Tibial nerve (tissue), 4 donors: ENCODE results near the gene PPP1R14B. TPM values are rescaled to one million over a fixed set of nuclear protein-coding genes. Genes with fewer than 3 reads are reported as not detected.

Source experiments
- DNase-seq, 2 donors: peaks; one replicate each; pipeline ENCODE4 v3.0.0-alpha.2; 2019; ENCODE audit warnings: low spot score in 2 of 2
- H3K27ac ChIP-seq, 4 donors: fragments of 200-600 bp; sonication (generic) in 3 of 4; one replicate each; pipeline ENCODE4 v1.5.1; 2017 to 2019; ENCODE audit warnings: mild to moderate bottlenecking in 1 of 4
- H3K27me3 ChIP-seq, 2 donors: fragments of 200-600 bp; sonication (generic) in 1 of 2; one replicate each; pipeline versions ENCODE4 v1.5.1 to v1.6.0; 2017 to 2019
- H3K36me3 ChIP-seq, 3 donors: fragments of 200-600 bp; sonication (generic); one replicate each; pipeline ENCODE4 v1.5.1; 2018 to 2019
- H3K4me1 ChIP-seq, 4 donors: fragments of 200-600 bp; sonication (generic) in 3 of 4; one replicate each; pipeline ENCODE4 v1.5.1; 2017 to 2019
- H3K4me3 ChIP-seq, 4 donors: fragments of 200-600 bp; sonication (generic) in 3 of 4; one replicate each; pipeline ENCODE4 v1.5.1; 2017 to 2019; ENCODE audit warnings: mild to moderate bottlenecking in 1 of 4, moderate library complexity in 1 of 4
- H3K9me3 ChIP-seq, 4 donors: fragments of 200-600 bp; sonication (generic) in 3 of 4; one replicate each; pipeline ENCODE4 v1.5.1; 2017 to 2019
- CTCF ChIP-seq, 5 experiments: fragments of 200-600 bp in 3 of 5; fragments of 450-650 bp in 2 of 5; sonication (generic) in 3 of 5; IDR thresholded peaks; one replicate each; pipeline ENCODE4 v1.5.1; 2016 to 2019; ENCODE audit warnings: antibody characterized with exemption in 5 of 5, mild to moderate bottlenecking in 3 of 5, moderate library complexity in 2 of 5
- EP300 ChIP-seq, 2 donors: sonication (generic); formaldehyde crosslinking; IDR thresholded peaks; one replicate each; pipeline ENCODE4 v1.6.1; 2017; ENCODE audit warnings: antibody characterized with exemption in 2 of 2, mild to moderate bottlenecking in 1 of 2
- POLR2A ChIP-seq, 2 donors: fragments of 450-650 bp; IDR thresholded peaks; one replicate each; pipeline ENCODE4 v1.6.1; 2017; ENCODE audit warnings: antibody characterized with exemption in 2 of 2, mild to moderate bottlenecking in 2 of 2, moderate library complexity in 2 of 2
- WGBS, 2 donors: methylation state at CpG; one replicate each; pipeline ENCODE4 v1.1.5; 2018; 5-methylcytosine and 5-hydroxymethylcytosine counted together
- total RNA-seq, 4 donors: library from RNA; depleted of rRNA; stranded (reverse); fragments of >200 nt; gene quantifications; one replicate each; pipeline ENCODE4 v1.1.0, GENCODE V29; 2016

Gene PPP1R14B
- total RNA-seq, 4 donors from 2014 or later = 79.7 to 187 (median 91.4) TPM

GRCh38 chr11:64223001-64223651 lies 23.6 kb downstream of the PPP1R14B start:
- no peak overlapping the region for H3K4me3 ChIP-seq
- no peaks in the 10 kb centered on the region for H3K27me3 ChIP-seq
- H3K27ac ChIP-seq = no peak overlapping the region
- H3K36me3 ChIP-seq = peaks cover 0 to 39% (median 0%) of the 10 kb centered on the region in 3 donors
- 81 to 83% methylated on average over 23 to 24 of the region's 24 CpGs for whole genome bisulfite sequencing, 2 donors
- DNase-seq = no peak
- H3K9me3 ChIP-seq = no peaks in the 10 kb centered on the region
- no peak for TF ChIP-seq EP300 (IDR thresholded peaks at IDR 0.05)
- no peak for TF ChIP-seq POLR2A (IDR thresholded peaks at IDR 0.05)
- no peak for TF ChIP-seq CTCF (IDR thresholded peaks at IDR 0.05)
- H3K4me1 ChIP-seq = peaks cover 0 to 32% (median 17%) of the 10 kb centered on the region in 4 donors

- TF ChIP-seq POLR2A (IDR thresholded peaks at IDR 0.05) (no peak), CTCF (IDR thresholded peaks at IDR 0.05) (no peak), EP300 (IDR thresholded peaks at IDR 0.05) (no peak)
- DNase-seq = no peak
- H3K4me3 ChIP-seq = no peak overlapping the region
- peaks cover 0 to 28% (median 14%) of the 10 kb centered on the region in 4 donors for H3K4me1 ChIP-seq
- no peak overlapping the region for H3K27ac ChIP-seq
- H3K9me3 ChIP-seq = no peaks in the 10 kb centered on the region
- no peaks in the 10 kb centered on the region for H3K27me3 ChIP-seq
- peaks cover 0 to 39% (median 0%) of the 10 kb centered on the region in 3 donors for H3K36me3 ChIP-seq
- 67 to 80% methylated on average over 9 of the region's 9 CpGs for WGBS, 2 donors
These were observed 24.1 kb downstream of the PPP1R14B start for GRCh38 chr11:64222651-64223000.

- no peak for DNase-seq
- TF ChIP-seq EP300 (IDR thresholded peaks at IDR 0.05) (no peak), CTCF (IDR thresholded peaks at IDR 0.05) (no peak), POLR2A (IDR thresholded peaks at IDR 0.05) (no peak)
- 91 to 92% methylated on average over 7 to 9 of the region's 14 CpGs for WGBS, 2 donors
- no peaks in the 10 kb centered on the region for H3K9me3 ChIP-seq
- no peaks in the 10 kb centered on the region for H3K27me3 ChIP-seq
- H3K27ac ChIP-seq = no peak overlapping the region
- no peak overlapping the region for H3K4me3 ChIP-seq
- H3K36me3 ChIP-seq = peaks cover 0 to 39% (median 0%) of the 10 kb centered on the region in 3 donors
- H3K4me1 ChIP-seq = peaks cover 0 to 16% (median 2%) of the 10 kb centered on the region in 4 donors
These were observed 25.9 kb downstream of the PPP1R14B start for GRCh38 chr11:64220798-64221197.

GRCh38 chr11:64220271-64220670 lies 26.5 kb downstream of the PPP1R14B start:
- H3K27ac ChIP-seq = no peak overlapping the region
- H3K9me3 ChIP-seq = no peaks in the 10 kb centered on the region
- H3K4me3 ChIP-seq = no peak overlapping the region
- no peak for DNase-seq
- no peak for TF ChIP-seq CTCF (IDR thresholded peaks at IDR 0.05)
- no peak for TF ChIP-seq POLR2A (IDR thresholded peaks at IDR 0.05)
- no peak for TF ChIP-seq EP300 (IDR thresholded peaks at IDR 0.05)
- H3K27me3 ChIP-seq = no peaks in the 10 kb centered on the region
- H3K4me1 ChIP-seq = peaks cover 0 to 11% (median 2%) of the 10 kb centered on the region in 4 donors
- WGBS, 2 donors = 76 to 84% methylated on average over 14 to 17 of the region's 17 CpGs
- H3K36me3 ChIP-seq = peaks cover 0 to 39% (median 0%) of the 10 kb centered on the region in 3 donors

GRCh38 chr11:64219755-64220154 lies 27.0 kb downstream of the PPP1R14B start:
- 82 to 86% methylated on average over 10 of the region's 10 CpGs for WGBS, 2 donors
- Histone ChIP-seq H3K36me3 (peaks cover 0 to 39% (median 0%) of the 10 kb centered on the region in 3 donors), H3K4me3 (no peak overlapping the region)

More at GRCh38 chr11:64219755-64220154, 27.0 kb downstream of the PPP1R14B start:
- Histone ChIP-seq H3K9me3 (no peaks in the 10 kb centered on the region), H3K4me1 (peaks cover 0 to 6% (median 0%) of the 10 kb centered on the region in 4 donors), H3K27ac (no peak overlapping the region), H3K27me3 (no peaks in the 10 kb centered on the region)
- no peak for DNase-seq
- no peak for TF ChIP-seq CTCF (IDR thresholded peaks at IDR 0.05)
- TF ChIP-seq POLR2A (IDR thresholded peaks at IDR 0.05) = no peak
- no peak for TF ChIP-seq EP300 (IDR thresholded peaks at IDR 0.05)
